Stimulated activated CD4-positive, alpha-beta T cell treated with anti-CD3 and anti-CD28 coated beads, Interleukin-1b, Interleukin-23, amount 100 ng/mL, for 1 hour (primary cell): ENCODE measurements around the gene TNFRSF9.
"Not testable (repeated sequence)": the region's sequence is repeated elsewhere in the genome, so short reads cannot be mapped to it uniquely, and the experiment has no call there.

ENCODE experiments used
- DNase-seq, 2 donors: peaks; one replicate each; pipeline ENCODE4 v3.0.0-alpha.2; 2020; ENCODE audit warnings: low read depth in 2 of 2

TNFRSF9 gene

GRCh38 chr1:7940745-7941436 is at the start of gene TNFRSF9:
TNFRSF9 (minus strand) TSS chr1:7940839; CDS start chr1:7939994, 845 bp downstream.
- DNase-seq: peak in 1 of 2 donors; percentile 78

GRCh38 chr1:7989762-7990428 is 49.3 kb upstream of the TNFRSF9 start:
- no peak for DNase-seq

- no peak for DNase-seq
Observed at GRCh38 chr1:7988576-7988975, 47.9 kb upstream of the TNFRSF9 start.

GRCh38 chr1:7987528-7987927 is 46.9 kb upstream of the TNFRSF9 start:
- DNase-seq: no peak

- DNase-seq: no peak
Observed at GRCh38 chr1:7985851-7986612, 45.4 kb upstream of the TNFRSF9 start.

DNA sequence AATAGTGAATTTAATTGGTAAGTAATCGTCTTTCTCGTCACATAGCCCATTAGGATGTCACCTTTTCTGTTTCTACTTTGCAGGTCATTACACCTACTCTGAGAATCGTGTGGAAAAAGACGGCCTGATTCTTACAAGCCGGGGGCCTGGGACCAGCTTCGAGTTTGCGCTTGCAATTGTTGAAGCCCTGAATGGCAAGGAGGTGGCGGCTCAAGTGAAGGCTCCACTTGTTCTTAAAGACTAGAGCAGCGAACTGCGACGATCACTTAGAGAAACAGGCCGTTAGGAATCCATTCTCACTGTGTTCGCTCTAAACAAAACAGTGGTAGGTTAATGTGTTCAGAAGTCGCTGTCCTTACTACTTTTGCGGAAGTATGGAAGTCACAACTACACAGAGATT is 44.2 kb upstream of the TNFRSF9 start:
- no peak for DNase-seq

- no peak for DNase-seq
Observed at GRCh38 chr1:7983086-7983778, 42.6 kb upstream of the TNFRSF9 start.

DNA sequence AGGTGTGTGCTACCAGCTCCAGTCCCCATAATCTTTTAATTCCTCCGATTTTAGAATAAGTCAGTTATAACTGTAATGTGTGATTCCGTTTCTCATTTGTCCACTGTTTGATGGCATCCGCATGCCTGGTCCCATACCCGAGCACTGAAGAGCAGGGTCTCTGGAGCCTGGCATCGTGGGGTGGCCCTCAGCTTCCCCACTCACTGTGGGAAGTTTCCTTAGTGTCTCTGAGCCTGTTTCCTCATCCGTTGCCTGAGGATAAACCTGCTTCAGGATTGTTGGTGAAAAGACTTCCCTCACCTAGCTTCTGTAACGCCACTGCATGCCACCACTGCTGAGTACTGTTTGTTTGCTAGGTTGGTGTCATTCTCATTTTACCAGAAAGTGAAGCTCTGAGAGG is 40.3 kb upstream of the TNFRSF9 start:
- no peak for DNase-seq

DNA sequence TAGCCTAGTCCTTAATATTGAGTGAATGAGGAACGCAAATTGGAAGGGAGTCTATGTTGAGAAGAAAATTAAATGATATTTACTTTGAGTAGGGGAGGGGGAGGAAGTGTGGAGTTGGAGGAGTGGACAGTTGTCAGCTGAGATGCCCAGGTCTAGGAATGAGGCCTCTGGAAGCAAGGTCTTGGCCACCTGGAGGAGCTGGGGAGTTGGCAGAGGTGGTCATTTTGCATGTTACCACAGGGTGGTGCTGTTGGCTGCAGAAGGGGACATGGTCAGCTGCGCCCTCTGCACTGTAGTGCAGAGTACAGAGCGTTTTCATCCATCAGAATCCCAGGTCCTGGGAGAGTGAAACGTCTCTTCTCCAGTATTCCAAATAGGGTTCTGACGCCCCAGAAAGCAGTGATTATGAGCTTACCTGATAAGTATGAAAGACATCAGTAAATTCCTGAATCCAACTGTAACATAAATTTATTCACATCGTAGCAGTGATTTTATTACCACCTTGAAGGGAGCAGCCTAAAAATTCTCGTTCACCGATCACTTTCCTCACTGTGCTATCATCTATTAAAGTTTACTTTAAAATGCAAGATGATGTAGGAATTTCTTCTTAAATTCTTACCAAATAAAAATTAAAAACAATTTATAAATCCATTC is 34.7 kb upstream of the TNFRSF9 start:
- DNase-seq: no peak

GRCh38 chr1:7973086-7973485 is 32.4 kb upstream of the TNFRSF9 start:
- DNase-seq: no peak

DNA sequence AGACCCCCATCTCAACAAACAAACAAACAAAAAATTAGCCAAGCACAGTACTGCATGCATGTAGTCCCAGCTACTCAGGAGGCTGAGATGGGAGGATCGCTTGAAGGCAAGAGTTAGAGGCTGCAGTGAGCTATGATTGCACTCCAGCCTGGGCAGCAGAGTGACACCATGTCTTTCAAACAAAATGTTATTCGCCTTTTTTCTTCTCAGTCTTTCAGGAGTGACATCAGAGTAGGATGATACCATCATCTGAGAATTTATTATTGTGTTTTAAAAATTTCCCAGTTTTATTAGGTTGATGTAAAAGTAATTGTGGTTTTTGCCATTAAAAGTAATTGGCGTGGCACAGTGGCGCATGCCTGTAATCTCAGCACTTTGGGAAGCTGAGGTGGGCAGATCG is 31.6 kb upstream of the TNFRSF9 start:
- no peak for DNase-seq

DNA sequence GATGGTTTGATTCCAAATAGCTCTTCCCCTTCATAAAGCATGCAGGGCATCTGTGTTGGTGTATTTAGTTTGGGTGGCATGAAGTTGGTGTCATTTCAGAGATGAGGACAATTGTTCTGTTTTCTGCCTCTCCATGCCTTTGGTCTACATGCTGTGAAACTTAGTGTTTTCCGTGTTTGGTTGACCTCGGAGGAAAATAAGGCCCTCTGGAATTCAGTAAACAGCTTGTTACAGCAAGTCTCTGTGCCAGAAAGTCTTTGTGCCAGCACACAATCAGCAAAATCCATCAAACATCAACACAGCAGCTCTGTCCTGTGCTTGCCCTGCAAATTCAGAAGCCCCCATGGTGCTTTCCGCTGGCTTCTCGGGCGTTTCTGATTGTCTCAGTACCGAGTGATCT is 30.4 kb upstream of the TNFRSF9 start:
- no peak for DNase-seq

- no peak for DNase-seq
Observed at GRCh38 chr1:7970246-7970645, 29.6 kb upstream of the TNFRSF9 start.

DNA sequence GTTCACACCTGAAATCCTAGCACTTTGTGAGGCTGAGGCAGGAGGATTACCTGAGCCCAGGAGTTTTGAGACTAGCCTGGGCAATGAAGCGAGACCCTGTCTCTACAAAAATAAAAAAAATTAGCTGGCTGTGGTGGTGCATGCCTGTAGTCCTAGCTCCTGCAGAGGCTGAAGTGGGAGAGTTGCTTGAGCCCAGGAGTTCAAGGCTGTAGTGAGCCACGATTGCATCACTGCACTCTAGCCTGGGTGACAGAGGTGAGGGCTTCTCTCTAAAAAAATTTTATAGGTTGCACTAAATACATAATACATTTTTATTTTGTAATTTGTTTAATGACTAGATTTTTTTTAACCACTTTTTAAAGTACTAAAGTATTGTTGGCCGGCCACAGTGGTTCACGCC is 27.0 kb upstream of the TNFRSF9 start:
- no peak for DNase-seq

GRCh38 chr1:7967196-7967595 is 26.6 kb upstream of the TNFRSF9 start:
- DNase-seq: no peak

DNA sequence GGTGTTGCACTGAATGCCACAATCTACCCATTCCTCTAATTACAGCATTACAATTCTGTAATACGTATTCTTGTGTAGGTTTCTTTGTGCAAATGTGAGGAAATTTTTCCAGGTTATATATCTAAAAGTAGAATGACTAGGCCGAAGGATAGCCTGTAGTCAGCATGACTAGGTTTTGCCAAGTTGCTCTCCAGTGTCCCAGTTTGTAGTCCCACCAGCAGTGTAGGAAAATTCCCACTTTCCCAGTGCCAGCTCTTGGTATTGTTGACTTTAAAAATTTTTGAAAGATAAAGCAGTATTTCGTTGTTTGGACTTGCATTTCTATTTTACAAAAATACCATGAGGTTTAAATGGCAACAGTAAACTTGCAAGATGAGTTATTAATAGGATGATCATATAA is 23.8 kb upstream of the TNFRSF9 start:
- DNase-seq: no peak

DNA sequence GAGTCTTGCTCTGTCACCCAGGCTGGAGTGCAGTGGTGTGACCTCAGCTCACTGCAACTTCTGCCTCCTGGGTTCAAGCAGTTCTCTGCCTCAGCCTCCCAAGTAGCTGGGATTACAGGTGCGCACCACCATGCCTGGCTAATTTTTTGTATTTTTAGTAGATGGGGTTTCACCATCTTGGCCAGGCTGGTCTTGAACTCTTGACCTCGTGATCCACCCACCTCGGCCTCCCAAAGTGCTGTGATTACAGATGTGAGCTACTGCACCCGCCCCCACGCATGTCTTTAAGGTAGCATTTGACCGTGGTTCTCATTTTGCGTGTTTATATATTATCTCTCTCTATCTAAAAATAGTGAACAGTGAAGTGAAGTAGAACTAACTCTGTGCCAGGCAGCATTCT is 23.2 kb upstream of the TNFRSF9 start:
- not testable (repeated sequence) for DNase-seq

- not testable (repeated sequence) for DNase-seq
Observed at GRCh38 chr1:7963378-7963730, 22.7 kb upstream of the TNFRSF9 start.

DNA sequence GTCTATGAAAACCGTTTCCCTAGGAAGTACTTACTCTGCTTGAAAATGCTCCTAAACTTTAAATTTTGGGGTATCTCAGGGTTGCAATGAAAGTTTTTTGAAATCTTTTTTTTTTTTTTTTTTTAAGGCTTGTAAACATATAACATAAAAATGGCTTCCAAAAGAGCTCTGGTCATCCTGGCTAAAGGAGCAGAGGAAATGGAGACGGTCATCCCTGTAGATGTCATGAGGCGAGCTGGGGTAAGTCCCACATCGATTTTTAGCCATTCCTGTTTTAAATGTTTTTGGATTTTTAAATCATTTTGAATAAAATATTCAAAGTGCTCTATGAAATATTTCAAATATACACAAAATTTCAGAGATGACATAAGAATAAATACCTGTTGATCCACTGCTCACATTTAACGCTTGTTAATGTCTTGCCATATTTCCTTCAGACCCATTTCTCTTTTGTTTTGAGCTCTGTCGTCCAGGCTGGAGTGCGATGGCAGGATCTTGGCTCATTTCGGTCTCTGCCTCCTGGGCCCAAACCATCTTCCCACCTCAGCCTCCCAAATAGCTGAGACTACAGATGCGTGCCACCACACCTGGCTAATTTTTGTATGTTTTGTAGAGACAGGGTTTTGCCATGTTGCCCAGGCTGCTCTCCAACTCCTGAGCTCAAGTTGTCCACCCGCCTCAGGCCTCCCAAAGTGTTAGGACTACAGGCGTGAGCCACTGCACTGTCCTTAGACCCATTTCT is 22.2 kb upstream of the TNFRSF9 start:
- DNase-seq: no peak

DNA sequence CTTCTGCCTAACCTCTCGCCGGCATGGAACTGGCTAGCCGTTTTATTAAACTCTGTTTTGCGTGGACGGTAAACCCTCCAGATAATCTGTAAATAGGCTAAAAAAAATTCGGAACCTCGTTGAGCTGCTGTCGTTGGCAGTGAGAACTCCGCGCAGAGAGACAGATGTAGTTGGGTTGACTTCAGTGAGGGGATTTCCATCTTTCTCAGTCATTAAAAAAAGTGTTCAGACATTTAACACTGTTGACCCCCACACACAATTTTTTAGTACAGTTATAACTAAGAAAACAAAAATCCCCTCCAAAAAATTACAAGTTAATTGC is 21.3 kb upstream of the TNFRSF9 start:
- no peak for DNase-seq
